Colonic mucosa (tissue), 4 donors: Measurements from ENCODE around the gene AXIN1. TPM values are rescaled to one million over a fixed set of nuclear protein-coding genes. Genes with fewer than 3 reads are reported as not detected.

Experiments used
- DNase-seq: peaks from one replicate; pipeline ENCODE4 v3.0.0-alpha.2; 2020
- H3K27ac ChIP-seq: fragments of 200-600 bp; one replicate; pipeline ENCODE4 v1.8.0; 2021
- H3K27me3 ChIP-seq: fragments of 200-600 bp; one replicate; pipeline ENCODE4 v1.8.0; 2021
- H3K36me3 ChIP-seq: fragments of 200-600 bp; one replicate; pipeline ENCODE4 v1.8.0; 2021
- H3K4me1 ChIP-seq: fragments of 200-600 bp; one replicate; pipeline ENCODE4 v1.8.0; 2021; ENCODE audit warnings: mild to moderate bottlenecking
- H3K4me3 ChIP-seq: fragments of 200-600 bp; one replicate; pipeline ENCODE4 v1.8.0; 2021
- H3K9ac ChIP-seq, 2 donors: one replicate each; pipeline ENCODE4 v1.7.0; 2013; ENCODE audit warnings: control low read depth in 2 of 2, low read depth in 2 of 2, low read length in 2 of 2
- H3K9me3 ChIP-seq: fragments of 200-600 bp; one replicate; pipeline ENCODE4 v1.8.0; 2021
- CTCF ChIP-seq: fragments of 200-600 bp; IDR thresholded peaks from one replicate; pipeline ENCODE4 v1.8.0; 2022; ENCODE audit warnings: antibody characterized with exemption, mild to moderate bottlenecking
- intact Hi-C: fragments of 100-400 bp; cut with DNase I; formaldehyde crosslinking; loops from one replicate; pipeline ENCODE4 v1.14.1; 2022
- total RNA-seq, 2 donors: library from RNA; stranded (reverse); fragmentation: NEBNext Ultra II Directional in 1 of 2; extraction: Animal tissue kit (Norgen Biotek cat#: 25700) in 1 of 2; gene quantifications; one replicate each; pipeline ENCODE4 v1.2.1, GENCODE V29; 2021
- donor health status: healthy.
- donor health status: DM: no; HTN: no; CAD: no.
- donor health status: DM: no; HTN: no; CAD: no.

Gene AXIN1
- total RNA-seq, 2 donors from 2014 or later = 33.4 to 34.3 TPM

GRCh38 chr16:321532-321931 is 31.0 kb downstream of the AXIN1 start:
- H3K36me3 ChIP-seq = no peaks in the 10 kb centered on the region
- intact Hi-C loops = no loop called here
- no peak for DNase-seq

GRCh38 chr16:320206-320605 is 32.3 kb downstream of the AXIN1 start:
- H3K9me3 ChIP-seq = no peaks in the 10 kb centered on the region
- no peak overlapping the region for H3K4me3 ChIP-seq
- DNase-seq = no peak
- TF ChIP-seq CTCF = no peak
- H3K27me3 ChIP-seq = no peaks in the 10 kb centered on the region
- no peaks in the 10 kb centered on the region for H3K36me3 ChIP-seq
- H3K27ac ChIP-seq = no peak overlapping the region
- no peak overlapping the region for H3K9ac ChIP-seq
- intact Hi-C loops = no loop called here
- H3K4me1 ChIP-seq = no peaks in the 10 kb centered on the region

More at GRCh38 chr16:321532-321931, 31.0 kb downstream of the AXIN1 start:
- Histone ChIP-seq H3K9me3 (no peaks in the 10 kb centered on the region), H3K9ac (no peak overlapping the region), H3K27ac (no peak overlapping the region), H3K4me3 (no peak overlapping the region), H3K4me1 (peaks cover 8% of the 10 kb centered on the region), H3K27me3 (no peaks in the 10 kb centered on the region)
- no peak for TF ChIP-seq CTCF

- no peaks in the 10 kb centered on the region for H3K9me3 ChIP-seq
- H3K4me3 ChIP-seq = no peak overlapping the region
- no peak overlapping the region for H3K9ac ChIP-seq
- no peak for DNase-seq
- no peaks in the 10 kb centered on the region for H3K27me3 ChIP-seq
- no peaks in the 10 kb centered on the region for H3K36me3 ChIP-seq
- no peaks in the 10 kb centered on the region for H3K4me1 ChIP-seq
- intact Hi-C loops = no loop called here
- no peak for TF ChIP-seq CTCF
- no peak overlapping the region for H3K27ac ChIP-seq
Measured at GRCh38 chr16:318628-319027, 33.9 kb downstream of the AXIN1 start.

GRCh38 chr16:317583-317982 is 34.9 kb downstream of the AXIN1 start:
- Histone ChIP-seq H3K4me1 (no peaks in the 10 kb centered on the region), H3K4me3 (no peak overlapping the region), H3K27me3 (no peaks in the 10 kb centered on the region), H3K36me3 (peaks cover 8% of the 10 kb centered on the region), H3K27ac (no peak overlapping the region), H3K9ac (no peak overlapping the region), H3K9me3 (no peaks in the 10 kb centered on the region)
- no peak for DNase-seq
- no peak for TF ChIP-seq CTCF
- intact Hi-C loops = no loop called here

- DNase-seq = no peak
- Histone ChIP-seq H3K4me1 (no peaks in the 10 kb centered on the region), H3K9me3 (no peaks in the 10 kb centered on the region), H3K4me3 (no peak overlapping the region), H3K9ac (no peak overlapping the region), H3K27me3 (no peaks in the 10 kb centered on the region), H3K36me3 (peaks cover 8% of the 10 kb centered on the region), H3K27ac (no peak overlapping the region)
- intact Hi-C loops = no loop called here
- no peak for TF ChIP-seq CTCF
Measured at GRCh38 chr16:316741-317464, 35.6 kb downstream of the AXIN1 start.
